ENCODE data around the gene CSDE1. TPM values are rescaled to one million over a fixed set of nuclear protein-coding genes. Genes with fewer than 3 reads are reported as not detected.
"Not testable (repeated sequence)": the region's sequence is repeated elsewhere in the genome, so short reads cannot be mapped to it uniquely, and the experiment has no call there.

The CSDE1 gene
- total and polyA plus RNA-seq, 11 donors: 177 to 1,317 (median 871) TPM

GRCh38 chr1:114756949-114757454 lies 782 bp downstream of the CSDE1 start:
- 1 to 2% (median 1%) methylated on average over 17 of the region's 17 CpGs for WGBS, 4 donors
- ATAC-seq (peak in 1 of 4 donors; percentile 22), DNase-seq (peak in 3 of 5 donors; percentile 40 to 62 (median 47))
- Histone ChIP-seq H3K36me3 (no peaks in the 10 kb centered on the region), H3K27me3 (no peaks in the 10 kb centered on the region), H3K27ac (peak overlapping the region; percentile 92 to 100 (median 99)), H3K4me3 (peak overlapping the region; percentile 81 to 99 (median 92)), H3K4me1 (peaks cover 18 to 58% (median 47%) of the 10 kb centered on the region in 12 donors), H3K9me3 (no peaks in the 10 kb centered on the region)
- no peak for TF ChIP-seq POLR2A (IDR thresholded peaks at IDR 0.05)
- no peak for TF ChIP-seq CTCF (IDR thresholded peaks at IDR 0.05)
- intact Hi-C loops (cut with DNase I): loop anchor here in 6 of 10 donors (2.0 to 10.0 kb wide), 6 partner anchors 40 to 246 kb away; partner anchors contain the start of genes BCAS2 (in 4 of the 6), NRAS (in 3 of the 6) and TRIM33 (in 2 of the 6)

GRCh38 chr1:114756009-114756892 lies 1.5 kb downstream of the CSDE1 start:
- WGBS, 4 donors: 22 to 30% (median 28%) methylated on average over 14 of the region's 14 CpGs
- Histone ChIP-seq H3K27me3 (no peaks in the 10 kb centered on the region), H3K27ac (peak overlapping the region in 11 of 12 donors; percentile 92 to 100 (median 99)), H3K36me3 (no peaks in the 10 kb centered on the region), H3K4me3 (peak overlapping the region; percentile 81 to 99 (median 92)), H3K4me1 (peaks cover 21 to 66% (median 55%) of the 10 kb centered on the region in 12 donors), H3K9me3 (no peaks in the 10 kb centered on the region)
- intact Hi-C loops (cut with DNase I): loop anchor here in 6 of 10 donors (2.0 to 10.0 kb wide), 6 partner anchors 39 to 245 kb away; partner anchors contain the start of genes BCAS2 (in 4 of the 6), NRAS (in 3 of the 6) and TRIM33 (in 2 of the 6)
- no peak for ATAC-seq
- TF ChIP-seq CTCF (IDR thresholded peaks at IDR 0.05) (no peak), POLR2A (IDR thresholded peaks at IDR 0.05) (no peak)
- DNase-seq: no peak

- Histone ChIP-seq H3K27ac (peak overlapping the region in 10 of 12 donors; percentile 12 to 100 (median 99)), H3K36me3 (peaks cover 0 to 6% (median 0%) of the 10 kb centered on the region in 9 donors), H3K4me3 (peak overlapping the region in 10 of 12 donors; percentile 81 to 99 (median 91)), H3K4me1 (peaks cover 28 to 75% (median 65%) of the 10 kb centered on the region in 12 donors), H3K27me3 (no peaks in the 10 kb centered on the region), H3K9me3 (no peaks in the 10 kb centered on the region)
- 39 to 52% (median 41%) methylated on average over 7 of the region's 7 CpGs for WGBS, 4 donors
- intact Hi-C loops (cut with DNase I): loop anchor here in 5 of 10 donors (5.0 to 10.0 kb wide), 3 partner anchors 38 to 243 kb away; partner anchors contain the start of genes BCAS2 (in 3 of the 5), NRAS (in 2 of the 5) and TRIM33 (in 1 of the 5)
- DNase-seq (no peak), ATAC-seq (no peak)
- TF ChIP-seq POLR2A (IDR thresholded peaks at IDR 0.05): no peak
- TF ChIP-seq CTCF (IDR thresholded peaks at IDR 0.05): no peak
Observed at GRCh38 chr1:114755006-114755931, 2.5 kb downstream of the CSDE1 start.

GRCh38 chr1:114753702-114754101 lies 4.1 kb downstream of the CSDE1 start:
- not testable (repeated sequence) for ATAC-seq, H3K27me3 ChIP-seq, H3K9me3 ChIP-seq, H3K4me3 ChIP-seq, DNase-seq, H3K27ac ChIP-seq
- Histone ChIP-seq H3K4me1 (peaks cover 31 to 91% (median 80%) of the 10 kb centered on the region in 12 donors), H3K36me3 (peaks cover 0 to 20% (median 13%) of the 10 kb centered on the region in 9 donors)
- intact Hi-C loops (cut with DNase I): loop anchor here in 3 of 10 donors (5.0 to 10.0 kb wide), 2 partner anchors 36 to 169 kb away; partner anchors contain the start of genes BCAS2 (in 3 of the 3) and NRAS (in 1 of the 3)
- 75 to 87% (median 84%) methylated on average over 6 of the region's 6 CpGs for WGBS, 4 donors

Data from heart left ventricle (tissue), 16 donors.